ENCODE data around the gene CNOT1. TPM values are rescaled to one million over a fixed set of nuclear protein-coding genes. Genes with fewer than 3 reads are reported as not detected.
A peak's percentile ranks its signal among the peaks of the same experiment; 100 is the strongest.
"Not testable (repeated sequence)": the region's sequence is repeated elsewhere in the genome, so short reads cannot be mapped to it uniquely, and the experiment has no call there.

CNOT1 gene
- total and polyA plus RNA-seq, 2 experiments from 2014 or later, result 49.3 to 71.8 TPM

- no peak for TF ChIP-seq CTCF (IDR thresholded peaks at IDR 0.05; ENCODE audit: low read depth, low read length)
- Histone ChIP-seq H3K4me1 (ENCODE audit: low read depth) (no peaks in the 10 kb centered on the region), H3K9me3 (ENCODE audit: low read depth) (no peaks in the 10 kb centered on the region), H3K27me3 (no peaks in the 10 kb centered on the region), H3K36me3 (peaks cover 83% of the 10 kb centered on the region), H3K4me3 (no peak overlapping the region), H3K27ac (no peak overlapping the region)
- DNase-seq (ENCODE audit: low read depth in 1 of 2, low spot score in 1 of 2), result no peak
Measured at GRCh38 chr16:58579587-58579986, 50.0 kb downstream of the CNOT1 start.

GRCh38 chr16:58578642-58579041 is 51.0 kb downstream of the CNOT1 start:
- H3K36me3 ChIP-seq, result peaks cover 85% of the 10 kb centered on the region
- H3K27ac ChIP-seq, result no peak overlapping the region
- no peaks in the 10 kb centered on the region for H3K9me3 ChIP-seq (ENCODE audit: low read depth)
- H3K4me3 ChIP-seq, result no peak overlapping the region
- no peaks in the 10 kb centered on the region for H3K27me3 ChIP-seq
- H3K4me1 ChIP-seq (ENCODE audit: low read depth), result no peaks in the 10 kb centered on the region
- no peak for TF ChIP-seq CTCF (IDR thresholded peaks at IDR 0.05; ENCODE audit: low read depth, low read length)
- no peak for DNase-seq (ENCODE audit: low read depth in 1 of 2, low spot score in 1 of 2)

GRCh38 chr16:58577141-58577540 is 52.5 kb downstream of the CNOT1 start:
- no peaks in the 10 kb centered on the region for H3K9me3 ChIP-seq (ENCODE audit: low read depth)
- H3K36me3 ChIP-seq, result peaks cover 81% of the 10 kb centered on the region
- no peak overlapping the region for H3K27ac ChIP-seq
- no peak for DNase-seq (ENCODE audit: low read depth in 1 of 2, low spot score in 1 of 2)
- TF ChIP-seq CTCF (IDR thresholded peaks at IDR 0.05; ENCODE audit: low read depth, low read length), result no peak
- no peaks in the 10 kb centered on the region for H3K27me3 ChIP-seq
- H3K4me3 ChIP-seq, result no peak overlapping the region
- H3K4me1 ChIP-seq (ENCODE audit: low read depth), result no peaks in the 10 kb centered on the region

- peak in 1 of 2 donors; percentile 28 for DNase-seq (ENCODE audit: low read depth in 1 of 2, low spot score in 1 of 2)
- no peaks in the 10 kb centered on the region for H3K4me1 ChIP-seq (ENCODE audit: low read depth)
- H3K27me3 ChIP-seq, result no peaks in the 10 kb centered on the region
- no peak for TF ChIP-seq CTCF (IDR thresholded peaks at IDR 0.05; ENCODE audit: low read depth, low read length)
- H3K36me3 ChIP-seq, result peaks cover 85% of the 10 kb centered on the region
- no peaks in the 10 kb centered on the region for H3K9me3 ChIP-seq (ENCODE audit: low read depth)
- no peak overlapping the region for H3K4me3 ChIP-seq
- peak overlapping the region; percentile 22 for H3K27ac ChIP-seq
Measured at GRCh38 chr16:58574895-58575294, 54.7 kb downstream of the CNOT1 start.

- H3K4me3 ChIP-seq; DNase-seq (ENCODE audit: low read depth in 1 of 2, low spot score in 1 of 2); H3K27ac ChIP-seq; H3K4me1 ChIP-seq (ENCODE audit: low read depth); H3K27me3 ChIP-seq; H3K9me3 ChIP-seq (ENCODE audit: low read depth): not testable (repeated sequence)
- peaks cover 43% of the 10 kb centered on the region for H3K36me3 ChIP-seq
Measured at GRCh38 chr16:58565697-58566096, 63.9 kb downstream of the CNOT1 start.

- Histone ChIP-seq H3K27me3 (no peaks in the 10 kb centered on the region), H3K4me3 (no peak overlapping the region), H3K9me3 (ENCODE audit: low read depth) (no peaks in the 10 kb centered on the region), H3K36me3 (peaks cover 44% of the 10 kb centered on the region), H3K4me1 (ENCODE audit: low read depth) (no peaks in the 10 kb centered on the region), H3K27ac (no peak overlapping the region)
- DNase-seq (ENCODE audit: low read depth in 1 of 2, low spot score in 1 of 2), result no peak
- no peak for TF ChIP-seq CTCF (IDR thresholded peaks at IDR 0.05; ENCODE audit: low read depth, low read length)
Measured at GRCh38 chr16:58563775-58564174, 65.9 kb downstream of the CNOT1 start.

Data from cardiac muscle cell (in vitro differentiated cells and primary cell).